Mononuclear cell (primary cell): ENCODE results near the gene TAS2R50. TPM values are rescaled to one million over a fixed set of nuclear protein-coding genes. Genes with fewer than 3 reads are reported as not detected.

Experiments used
- H3K27me3 ChIP-seq: 2 replicates; pipeline ENCODE4 v1.6.0; 2011; ENCODE audit warnings: low read length, control low read depth; ENCODE audit not compliant: insufficient read depth
- H3K4me1 ChIP-seq: 2 replicates; pipeline ENCODE4 v1.5.1; 2011; ENCODE audit warnings: mild to moderate bottlenecking, low read length, control low read depth; ENCODE audit not compliant: insufficient read depth
- H3K4me3 ChIP-seq: 2 replicates; pipeline ENCODE4 v1.5.1; 2011; ENCODE audit warnings: mild to moderate bottlenecking, low read length, moderate library complexity
- H3K9me3 ChIP-seq: 2 replicates; pipeline ENCODE4 v1.5.1; 2011; ENCODE audit warnings: low read depth, mild to moderate bottlenecking, control low read depth, low read length
- total RNA-seq: library from RNA; depleted of rRNA; stranded (reverse); fragments of >200 nt; gene quantifications from one replicate; pipeline ENCODE4 v1.2.3, GENCODE V29; 2012

The TAS2R50 gene
- total RNA-seq, 1 donor = 0.31 TPM

DNA sequence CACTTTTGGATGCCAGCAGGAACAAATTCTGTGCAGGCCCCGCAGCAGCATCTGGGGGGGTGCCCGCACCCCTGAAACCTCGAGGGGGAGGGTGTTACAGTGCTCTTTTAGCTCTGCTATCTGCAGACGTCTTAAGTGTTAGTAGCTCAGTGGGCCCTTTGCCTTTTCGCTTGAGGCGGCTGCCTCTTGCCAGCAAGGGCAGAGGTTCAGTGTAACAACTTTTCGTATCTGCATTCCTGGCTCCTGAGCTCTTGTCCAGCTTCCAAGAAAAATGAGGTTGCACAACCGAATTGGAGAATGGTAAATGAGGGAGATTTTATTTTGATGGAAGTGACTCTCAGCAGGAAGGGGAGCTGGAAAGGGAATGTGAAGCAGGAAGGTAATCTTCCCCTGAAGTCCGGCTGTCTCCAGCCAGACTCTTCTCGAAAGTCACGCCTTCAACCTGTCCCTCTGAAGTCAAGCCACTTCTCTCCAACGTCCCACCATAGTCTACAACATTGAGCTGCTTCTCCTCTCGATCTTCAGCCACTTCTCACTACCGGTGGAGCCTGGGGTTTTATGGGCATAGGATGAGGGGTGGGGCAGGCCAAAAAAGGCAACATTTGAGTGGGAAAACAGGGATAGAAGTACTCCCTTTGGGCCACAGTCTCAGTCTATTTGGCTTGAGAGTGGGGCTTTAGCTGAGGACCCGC is 17.8 kb downstream of the TAS2R50 start:
- H3K27me3 ChIP-seq = no peaks in the 10 kb centered on the region
- no peaks in the 10 kb centered on the region for H3K4me1 ChIP-seq
- H3K9me3 ChIP-seq = no peaks in the 10 kb centered on the region
- no peak overlapping the region for H3K4me3 ChIP-seq

DNA sequence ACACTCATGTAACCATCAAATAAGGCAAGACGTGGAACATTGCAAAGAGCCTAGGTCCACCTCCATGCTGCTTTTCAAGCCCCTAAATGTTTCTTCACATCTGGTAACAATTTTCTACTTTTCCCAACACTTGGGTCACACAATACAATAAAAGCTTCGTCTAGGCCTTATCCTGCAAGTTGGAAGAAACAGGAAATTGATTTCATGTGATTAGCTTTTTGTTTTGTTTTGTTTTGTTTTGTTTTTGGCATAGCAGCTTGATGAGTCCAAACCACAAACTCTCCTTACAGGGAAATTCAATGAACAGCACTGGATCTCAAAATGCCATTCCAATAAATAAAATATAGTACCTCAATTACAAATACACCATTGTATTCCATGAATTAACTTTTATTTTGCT is 19.3 kb downstream of the TAS2R50 start:
- no peak overlapping the region for H3K4me3 ChIP-seq
- no peaks in the 10 kb centered on the region for H3K9me3 ChIP-seq
- H3K4me1 ChIP-seq = no peaks in the 10 kb centered on the region
- H3K27me3 ChIP-seq = no peaks in the 10 kb centered on the region

- Histone ChIP-seq H3K4me1 (no peaks in the 10 kb centered on the region), H3K27me3 (no peaks in the 10 kb centered on the region), H3K4me3 (no peak overlapping the region), H3K9me3 (no peaks in the 10 kb centered on the region)
Observed at GRCh38 chr12:10966314-10966713, 20.4 kb downstream of the TAS2R50 start.

DNA sequence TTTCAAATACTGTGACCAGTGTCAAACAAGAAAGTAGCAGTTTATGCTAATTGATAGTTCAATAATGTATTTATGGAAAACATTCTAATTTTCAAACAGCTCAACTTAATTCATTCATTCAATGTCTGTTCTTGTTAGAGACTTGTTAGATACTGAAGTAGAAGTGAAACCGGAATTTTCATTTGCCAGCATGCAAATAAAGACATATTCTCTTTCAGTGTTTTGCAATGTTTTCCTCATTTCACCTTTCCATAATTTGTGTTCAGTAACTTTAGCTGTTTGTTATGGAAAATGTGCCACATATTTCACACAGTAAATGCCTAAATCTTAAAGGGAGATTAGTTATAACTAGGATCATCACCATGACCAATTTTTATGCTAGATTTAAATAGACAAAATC is 21.2 kb downstream of the TAS2R50 start:
- H3K4me3 ChIP-seq = no peak overlapping the region
- no peaks in the 10 kb centered on the region for H3K9me3 ChIP-seq
- no peaks in the 10 kb centered on the region for H3K27me3 ChIP-seq
- H3K4me1 ChIP-seq = peaks cover 5% of the 10 kb centered on the region

DNA sequence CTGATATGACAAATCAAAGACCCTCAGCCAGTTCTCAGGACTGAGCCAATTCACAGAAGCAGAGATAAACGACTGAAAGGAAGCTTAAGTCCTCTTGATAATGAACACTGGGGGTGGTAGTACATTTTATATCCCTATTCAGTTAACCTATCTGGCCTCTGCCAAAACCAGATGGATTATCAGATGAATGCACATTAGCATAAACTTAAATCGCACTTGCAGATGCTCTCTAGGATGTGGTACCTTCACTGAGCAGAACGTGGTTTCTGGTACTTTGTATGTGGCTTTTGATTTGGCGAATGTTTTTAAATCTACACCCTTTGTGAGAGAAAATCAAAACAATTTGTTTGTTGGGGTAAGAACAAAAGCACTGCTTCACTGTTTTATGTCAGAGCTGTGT is 26.5 kb downstream of the TAS2R50 start:
- peaks cover 9% of the 10 kb centered on the region for H3K9me3 ChIP-seq

GRCh38 chr12:10959804-10960203 is 26.9 kb downstream of the TAS2R50 start:
- peaks cover 5% of the 10 kb centered on the region for H3K4me1 ChIP-seq
- no peaks in the 10 kb centered on the region for H3K27me3 ChIP-seq
- peaks cover 13% of the 10 kb centered on the region for H3K9me3 ChIP-seq
- H3K4me3 ChIP-seq = no peak overlapping the region

More for the DNA sequence above, 26.5 kb downstream of the TAS2R50 start:
- no peak overlapping the region for H3K4me3 ChIP-seq
- no peaks in the 10 kb centered on the region for H3K27me3 ChIP-seq
- peaks cover 5% of the 10 kb centered on the region for H3K4me1 ChIP-seq

- peaks cover 13% of the 10 kb centered on the region for H3K9me3 ChIP-seq
- no peak overlapping the region for H3K4me3 ChIP-seq
- peaks cover 5% of the 10 kb centered on the region for H3K4me1 ChIP-seq
- no peaks in the 10 kb centered on the region for H3K27me3 ChIP-seq
Observed at GRCh38 chr12:10957741-10958140, 29.0 kb downstream of the TAS2R50 start.

- Histone ChIP-seq H3K4me3 (no peak overlapping the region), H3K4me1 (peaks cover 4% of the 10 kb centered on the region), H3K9me3 (peaks cover 13% of the 10 kb centered on the region), H3K27me3 (no peaks in the 10 kb centered on the region)
Observed at GRCh38 chr12:10956085-10956484, 30.6 kb downstream of the TAS2R50 start.

GRCh38 chr12:10952645-10953044 is 34.1 kb downstream of the TAS2R50 start:
- H3K4me3 ChIP-seq = no peak overlapping the region
- H3K27me3 ChIP-seq = no peaks in the 10 kb centered on the region
- H3K4me1 ChIP-seq = no peaks in the 10 kb centered on the region
- H3K9me3 ChIP-seq = peaks cover 20% of the 10 kb centered on the region

DNA sequence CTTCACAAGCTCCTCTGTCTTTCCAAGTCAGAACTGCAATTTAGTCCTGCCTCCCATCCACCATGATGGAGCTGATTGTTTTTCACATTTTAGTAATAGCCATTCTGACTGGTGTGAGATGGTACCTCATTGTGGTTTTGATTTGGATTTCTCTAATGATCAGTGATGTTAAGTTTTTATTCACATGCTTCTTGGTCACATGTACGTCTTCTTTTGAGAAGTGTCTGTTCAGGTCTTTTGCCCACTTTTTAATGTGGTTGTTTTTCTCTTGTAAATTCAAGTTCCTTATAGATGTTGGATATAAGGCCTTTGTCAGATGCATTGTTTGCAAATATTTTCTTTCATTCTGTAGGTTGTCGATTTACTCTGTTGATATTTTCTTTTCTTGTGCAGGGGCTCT is 43.5 kb downstream of the TAS2R50 start:
- H3K27me3 ChIP-seq = no peaks in the 10 kb centered on the region
- H3K4me3 ChIP-seq = no peak overlapping the region
- peaks cover 6% of the 10 kb centered on the region for H3K9me3 ChIP-seq
- no peaks in the 10 kb centered on the region for H3K4me1 ChIP-seq

- no peaks in the 10 kb centered on the region for H3K27me3 ChIP-seq
- no peak overlapping the region for H3K4me3 ChIP-seq
- no peaks in the 10 kb centered on the region for H3K4me1 ChIP-seq
- no peaks in the 10 kb centered on the region for H3K9me3 ChIP-seq
Observed at GRCh38 chr12:10941916-10942607, 44.6 kb downstream of the TAS2R50 start.

DNA sequence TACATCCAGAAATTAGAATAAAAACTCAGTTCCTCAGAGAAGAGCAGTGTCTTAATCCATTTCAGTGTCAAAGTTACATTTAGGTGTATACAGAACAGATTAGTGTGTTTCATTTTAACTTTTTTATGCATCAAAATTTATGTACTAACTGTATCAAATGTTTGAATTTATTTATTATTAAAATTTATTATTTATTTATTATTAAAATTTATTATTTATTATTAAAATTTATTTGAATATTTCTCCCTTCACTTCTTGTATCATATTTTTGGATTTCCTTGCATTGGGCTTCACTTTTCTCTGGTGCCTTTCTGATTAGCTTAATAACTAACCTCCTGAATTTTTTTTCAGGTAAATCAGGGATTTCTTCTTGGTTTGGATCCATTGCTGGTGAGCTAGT is 45.3 kb downstream of the TAS2R50 start:
- Histone ChIP-seq H3K9me3 (no peaks in the 10 kb centered on the region), H3K4me1 (no peaks in the 10 kb centered on the region), H3K4me3 (no peak overlapping the region), H3K27me3 (no peaks in the 10 kb centered on the region)

DNA sequence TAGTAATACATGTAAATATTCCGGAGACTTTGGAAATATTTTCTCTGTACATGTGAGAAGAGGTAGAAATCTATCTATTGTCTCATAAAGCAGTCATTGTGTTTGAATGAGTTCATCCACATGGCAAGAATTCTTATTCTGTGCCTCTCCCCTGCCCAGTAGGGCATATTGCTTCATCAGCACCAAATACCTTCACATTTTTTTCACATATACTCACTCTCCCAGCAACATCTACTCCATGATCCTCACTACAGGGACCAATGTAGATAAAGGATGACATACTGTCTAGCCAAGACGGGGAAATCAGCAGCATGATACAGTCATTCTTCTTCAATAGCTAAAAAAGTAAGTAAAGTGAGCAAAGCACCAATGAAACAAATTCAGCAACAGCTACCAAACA is 46.3 kb downstream of the TAS2R50 start:
- Histone ChIP-seq H3K4me3 (no peak overlapping the region), H3K27me3 (no peaks in the 10 kb centered on the region), H3K9me3 (no peaks in the 10 kb centered on the region), H3K4me1 (no peaks in the 10 kb centered on the region)

- Histone ChIP-seq H3K27me3 (no peaks in the 10 kb centered on the region), H3K9me3 (no peaks in the 10 kb centered on the region), H3K4me3 (no peak within 1 kb of the TSS), H3K4me1 (no peaks in the 10 kb centered on the region)
Observed at GRCh38 chr12:10939163-10939562, 47.5 kb downstream of the TAS2R50 start, which contains the start of gene TAS2R14. TSS of gene TAS2R14 (minus strand) at chr12:10939263. CDS start at chr12:10939207, 56 bp downstream.

DNA sequence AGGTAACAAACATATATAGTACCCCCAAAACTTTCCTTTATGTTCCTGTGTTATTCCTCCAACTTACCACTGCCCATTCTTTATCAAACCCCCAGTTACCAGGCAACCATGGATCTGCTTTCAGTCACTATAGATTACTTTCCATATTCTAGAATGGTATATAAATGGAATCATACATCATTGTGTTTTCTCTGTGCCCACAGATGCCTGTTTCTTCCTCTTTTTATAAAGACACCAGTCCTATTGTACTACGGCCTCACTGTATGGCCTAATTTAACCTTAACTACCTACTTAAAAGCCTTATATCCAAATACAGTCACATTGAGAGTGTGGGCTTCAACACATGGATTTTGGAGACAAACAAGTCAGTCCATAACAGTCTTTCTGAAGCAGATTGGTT is 50.2 kb downstream of the TAS2R50 start:
- Histone ChIP-seq H3K4me3 (no peak overlapping the region), H3K4me1 (no peaks in the 10 kb centered on the region), H3K27me3 (no peaks in the 10 kb centered on the region)

More for the DNA sequence above, 50.2 kb downstream of the TAS2R50 start:
- H3K9me3 ChIP-seq = no peaks in the 10 kb centered on the region
